GM18951 (cell line): ENCODE results near the gene PLEKHG4B.
"Not testable (repeated sequence)": the region's sequence is repeated elsewhere in the genome, so short reads cannot be mapped to it uniquely, and the experiment has no call there.

Experiments used
- POLR2A ChIP-seq: IDR thresholded peaks from 4 replicates; pipeline ENCODE4 v1.6.1; 2011; ENCODE audit warnings: mild to moderate bottlenecking; ENCODE audit not compliant: insufficient read length, insufficient read depth; ENCODE audit errors: extremely low read depth
- in situ Hi-C: fragments of 300-500 bp; cut with MboI; formaldehyde crosslinking; loops from one replicate; pipeline ENCODE4 v1.12.0; 2022; ENCODE audit warnings: low sequenced_read_pairs, mixed read lengths, inconsistent platforms; ENCODE audit not compliant: unreplicated experiment

Gene PLEKHG4B

DNA sequence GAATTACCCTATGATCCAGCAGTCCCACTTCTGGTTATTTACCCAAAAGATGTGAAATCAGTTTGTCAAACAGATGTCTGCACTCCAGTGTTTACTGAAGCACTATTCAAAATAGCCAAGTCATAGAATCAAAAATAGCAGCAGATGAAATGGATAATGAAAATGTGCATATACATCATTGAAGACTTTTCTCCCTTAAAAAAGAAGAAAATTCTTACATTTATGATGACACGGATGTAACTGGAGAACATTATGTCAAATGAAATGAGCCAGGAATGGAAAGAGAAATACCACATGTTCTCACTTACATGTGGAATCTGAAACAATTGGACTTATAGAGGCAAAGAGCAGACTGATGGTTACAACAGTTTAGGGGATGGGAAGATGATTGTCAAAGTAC lies 21.5 kb upstream of the PLEKHG4B start:
- no peak for TF ChIP-seq POLR2A
- in situ Hi-C loops, result no loop called here

- in situ Hi-C loops, result not testable (repeated sequence)
Measured at GRCh38 chr5:72316-73180, 19.4 kb upstream of the PLEKHG4B start.

DNA sequence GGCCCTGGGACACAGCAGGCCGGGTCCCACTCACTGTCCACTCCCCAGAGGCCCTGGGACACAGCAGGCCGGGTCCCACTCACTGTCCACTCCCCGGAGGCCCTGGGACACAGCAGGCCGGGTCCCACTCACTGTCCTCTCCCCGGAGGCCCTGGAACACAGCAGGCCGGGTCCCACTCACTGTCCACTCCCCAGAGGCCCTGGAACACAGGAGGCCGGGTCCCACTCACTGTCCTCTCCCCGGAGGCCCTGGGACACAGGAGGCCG lies 18.9 kb upstream of the PLEKHG4B start:
- in situ Hi-C loops, result not testable (repeated sequence)

GRCh38 chr5:73768-74502 lies 18.0 kb upstream of the PLEKHG4B start:
- in situ Hi-C loops, result no loop called here
- TF ChIP-seq POLR2A, result no peak

- in situ Hi-C loops, result no loop called here
- TF ChIP-seq POLR2A, result no peak
Measured at GRCh38 chr5:74503-75109, 17.4 kb upstream of the PLEKHG4B start.

DNA sequence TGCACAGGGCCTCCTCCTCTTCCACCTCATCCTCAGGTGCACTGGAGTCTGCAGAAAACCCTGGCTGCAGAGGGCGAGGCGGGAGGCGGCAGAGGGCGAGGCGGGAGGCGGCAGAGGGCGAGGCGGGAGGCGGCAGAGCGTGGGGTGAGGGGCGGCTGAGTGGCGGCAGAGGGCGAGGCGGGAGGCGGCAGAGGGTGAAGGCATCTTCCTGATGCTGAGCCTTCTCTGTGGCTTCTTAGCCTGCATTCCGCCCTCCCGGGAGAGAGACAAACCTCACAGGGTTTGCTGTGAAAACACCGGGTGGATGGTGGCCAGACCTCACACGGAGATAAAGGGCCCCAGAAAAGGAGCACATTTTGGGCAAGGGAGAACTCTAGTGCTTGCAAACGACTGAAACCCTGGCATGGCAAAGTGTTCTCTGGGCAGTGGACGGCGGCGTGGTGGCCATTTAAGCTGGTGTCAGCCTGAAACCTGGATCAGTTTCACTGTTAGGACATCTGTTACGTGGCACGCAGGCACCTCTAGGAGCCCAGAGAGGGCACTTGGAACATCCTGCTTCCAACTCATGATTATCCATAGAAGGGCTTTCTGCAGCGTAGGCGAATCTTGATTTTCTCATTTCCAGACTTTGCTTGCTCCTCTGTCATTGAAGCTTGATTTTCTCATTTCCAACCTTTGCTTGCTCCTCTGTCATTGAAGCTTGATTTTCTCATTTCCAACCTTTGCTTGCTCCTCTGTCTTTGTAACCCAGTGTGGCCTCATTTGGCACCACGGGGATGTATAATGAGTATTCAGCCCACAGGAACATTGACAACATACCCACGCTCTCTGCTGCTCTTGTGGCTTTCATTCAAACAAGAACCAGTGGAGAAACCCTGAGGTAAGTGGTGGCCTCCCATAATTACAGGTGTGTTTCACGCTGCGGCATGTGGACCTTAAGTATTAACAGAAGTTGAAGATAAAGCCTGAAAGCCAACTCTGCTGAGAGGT lies 16.3 kb upstream of the PLEKHG4B start:
- no peak for TF ChIP-seq POLR2A
- in situ Hi-C loops, result no loop called here

DNA sequence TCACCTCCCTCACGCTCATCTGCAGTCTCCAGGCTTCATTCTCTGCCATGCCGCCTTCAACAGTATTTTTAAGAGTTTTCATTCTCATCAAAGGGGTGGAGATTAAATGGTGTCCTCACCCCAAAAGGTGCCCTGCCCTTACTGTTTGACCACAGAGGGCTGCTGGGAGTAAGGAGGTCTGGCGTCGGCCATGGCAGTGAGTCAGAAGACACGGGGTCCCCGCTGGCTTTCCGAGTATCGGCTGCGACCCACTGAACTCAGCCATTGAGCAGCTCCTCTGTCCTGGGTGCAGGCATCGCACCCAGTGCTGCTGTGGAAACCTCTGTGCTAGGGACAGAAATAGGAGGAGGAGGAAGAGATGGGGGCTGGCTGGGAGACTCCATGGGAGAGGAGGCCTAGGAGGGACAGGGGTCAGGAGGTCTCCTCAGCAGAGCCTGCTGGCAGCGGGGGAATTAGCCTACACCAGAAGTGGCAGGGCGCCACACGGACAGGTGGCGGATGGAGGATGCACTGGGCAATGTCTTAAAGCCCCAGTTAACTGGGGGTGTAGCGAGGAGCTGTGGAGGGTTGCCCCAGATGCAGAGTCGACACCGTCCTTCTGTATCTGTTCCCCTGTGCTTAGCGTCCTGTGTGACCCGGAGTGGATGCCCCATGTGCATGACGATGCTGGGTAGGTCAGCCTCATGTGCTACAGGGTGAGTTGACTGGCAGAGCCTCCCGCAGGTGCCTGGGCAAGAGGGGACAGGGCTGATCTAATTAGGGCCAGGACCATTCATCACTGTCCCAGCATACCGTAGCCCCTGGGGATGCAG lies 15.4 kb upstream of the PLEKHG4B start:
- no peak for TF ChIP-seq POLR2A
- in situ Hi-C loops, result no loop called here

- no peak for TF ChIP-seq POLR2A
- in situ Hi-C loops, result no loop called here
Measured at GRCh38 chr5:77170-77501, 14.8 kb upstream of the PLEKHG4B start.

GRCh38 chr5:77546-77945 lies 14.4 kb upstream of the PLEKHG4B start:
- no peak for TF ChIP-seq POLR2A
- in situ Hi-C loops, result no loop called here

- in situ Hi-C loops, result no loop called here
- TF ChIP-seq POLR2A, result no peak
Measured at GRCh38 chr5:77957-78804, 13.8 kb upstream of the PLEKHG4B start.

GRCh38 chr5:78805-79149 lies 13.2 kb upstream of the PLEKHG4B start:
- no peak for TF ChIP-seq POLR2A
- in situ Hi-C loops, result no loop called here

GRCh38 chr5:79263-79662 lies 12.7 kb upstream of the PLEKHG4B start:
- in situ Hi-C loops, result no loop called here
- TF ChIP-seq POLR2A, result no peak
